Ascending aorta (tissue), 2 donors: ENCODE measurements around the gene ANLN. TPM values are rescaled to one million over a fixed set of nuclear protein-coding genes. Genes with fewer than 3 reads are reported as not detected.

ENCODE experiments used
- DNase-seq, 2 donors: peaks; one replicate each; pipeline ENCODE4 v3.0.0-alpha.2; 2019; ENCODE audit warnings: low spot score in 2 of 2
- H3K27ac ChIP-seq, 2 donors: fragments of 200-600 bp; sonication (generic); one replicate each; pipeline ENCODE4 v1.5.1; 2016 to 2017; ENCODE audit warnings: mild to moderate bottlenecking in 1 of 2
- H3K27me3 ChIP-seq: fragments of 200-600 bp; sonication (generic); one replicate; pipeline ENCODE4 v1.5.1; 2017
- H3K36me3 ChIP-seq, 2 donors: fragments of 200-600 bp; sonication (generic); one replicate each; pipeline ENCODE4 v1.5.1; 2016
- H3K4me1 ChIP-seq, 2 donors: fragments of 200-600 bp; sonication (generic); one replicate each; pipeline ENCODE4 v1.5.1; 2016 to 2017; ENCODE audit warnings: mild to moderate bottlenecking in 1 of 2
- H3K4me3 ChIP-seq, 2 donors: fragments of 200-600 bp; sonication (generic); one replicate each; pipeline ENCODE4 v1.5.1; 2016 to 2017; ENCODE audit warnings: mild to moderate bottlenecking in 1 of 2
- H3K9me3 ChIP-seq, 2 donors: fragments of 200-600 bp; sonication (generic); one replicate each; pipeline ENCODE4 v1.5.1; 2016
- intact Hi-C: fragments of 100-400 bp; cut with DNase I; formaldehyde crosslinking; loops from one replicate; pipeline ENCODE4 v1.15.1; 2023
- total RNA-seq: library from RNA; depleted of rRNA; stranded (reverse); fragments of >200 nt; gene quantifications from one replicate; pipeline ENCODE4 v1.1.0, GENCODE V29; 2016
- TF ChIP-seq, protein P1 (sequence below), 3 experiments: fragments of 200-600 bp in 2 of 3; fragments of 450-650 bp in 1 of 3; sonication (generic) in 2 of 3; IDR thresholded peaks; one replicate each; pipeline ENCODE4 v1.5.1; 2016 to 2019; ENCODE audit warnings: antibody characterized with exemption in 3 of 3, mild to moderate bottlenecking in 1 of 3, moderate library complexity in 1 of 3

The ANLN gene
- total RNA-seq, 1 donor from 2014 or later = 1.8 TPM

DNA sequence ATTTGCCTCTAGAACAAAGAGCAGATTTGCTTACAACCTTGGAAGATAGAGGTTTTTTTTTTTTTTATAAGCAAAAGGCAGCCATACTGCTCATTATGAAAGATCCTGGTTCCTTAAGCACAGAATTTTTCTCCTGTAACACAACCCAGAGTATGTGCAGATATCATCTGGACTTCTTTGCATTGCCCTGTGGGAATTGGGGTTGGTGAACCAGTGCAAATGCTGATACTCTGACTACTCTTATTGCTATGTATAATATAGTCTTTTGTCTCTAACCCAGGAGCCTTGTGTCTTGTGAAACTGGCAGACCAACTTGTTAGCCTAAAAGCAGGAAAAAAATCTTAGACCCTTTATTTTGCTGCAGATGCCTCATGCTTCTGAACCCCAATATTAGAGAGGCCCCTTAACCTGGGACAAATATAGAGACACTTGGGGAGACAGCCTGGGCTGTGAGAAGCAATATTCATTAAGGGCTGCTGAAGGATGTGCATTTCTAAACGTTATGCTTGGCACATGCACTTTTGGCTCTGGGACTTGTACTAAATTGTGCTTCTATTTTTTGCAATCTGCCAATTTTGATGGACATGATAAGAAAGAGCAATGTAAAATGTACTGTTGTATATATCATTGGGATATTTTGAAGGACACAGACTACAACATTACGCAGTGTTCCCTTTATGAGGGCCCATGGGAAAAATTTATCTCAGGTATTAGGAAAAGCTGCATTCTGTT, 78.9 kb downstream of the ANLN start:
- intact Hi-C loops = no loop called here
- H3K36me3 ChIP-seq = no peaks in the 10 kb centered on the region
- DNase-seq = no peak
- no peaks in the 10 kb centered on the region for H3K9me3 ChIP-seq
- H3K4me1 ChIP-seq = peaks cover 0 to 5% of the 10 kb centered on the region in 2 donors
- TF ChIP-seq, protein P1, sequence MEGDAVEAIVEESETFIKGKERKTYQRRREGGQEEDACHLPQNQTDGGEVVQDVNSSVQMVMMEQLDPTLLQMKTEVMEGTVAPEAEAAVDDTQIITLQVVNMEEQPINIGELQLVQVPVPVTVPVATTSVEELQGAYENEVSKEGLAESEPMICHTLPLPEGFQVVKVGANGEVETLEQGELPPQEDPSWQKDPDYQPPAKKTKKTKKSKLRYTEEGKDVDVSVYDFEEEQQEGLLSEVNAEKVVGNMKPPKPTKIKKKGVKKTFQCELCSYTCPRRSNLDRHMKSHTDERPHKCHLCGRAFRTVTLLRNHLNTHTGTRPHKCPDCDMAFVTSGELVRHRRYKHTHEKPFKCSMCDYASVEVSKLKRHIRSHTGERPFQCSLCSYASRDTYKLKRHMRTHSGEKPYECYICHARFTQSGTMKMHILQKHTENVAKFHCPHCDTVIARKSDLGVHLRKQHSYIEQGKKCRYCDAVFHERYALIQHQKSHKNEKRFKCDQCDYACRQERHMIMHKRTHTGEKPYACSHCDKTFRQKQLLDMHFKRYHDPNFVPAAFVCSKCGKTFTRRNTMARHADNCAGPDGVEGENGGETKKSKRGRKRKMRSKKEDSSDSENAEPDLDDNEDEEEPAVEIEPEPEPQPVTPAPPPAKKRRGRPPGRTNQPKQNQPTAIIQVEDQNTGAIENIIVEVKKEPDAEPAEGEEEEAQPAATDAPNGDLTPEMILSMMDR (IDR thresholded peaks at IDR 0.05) = no peak
- no peaks in the 10 kb centered on the region for H3K27me3 ChIP-seq
- H3K27ac ChIP-seq = no peak overlapping the region
- no peak overlapping the region for H3K4me3 ChIP-seq

DNA sequence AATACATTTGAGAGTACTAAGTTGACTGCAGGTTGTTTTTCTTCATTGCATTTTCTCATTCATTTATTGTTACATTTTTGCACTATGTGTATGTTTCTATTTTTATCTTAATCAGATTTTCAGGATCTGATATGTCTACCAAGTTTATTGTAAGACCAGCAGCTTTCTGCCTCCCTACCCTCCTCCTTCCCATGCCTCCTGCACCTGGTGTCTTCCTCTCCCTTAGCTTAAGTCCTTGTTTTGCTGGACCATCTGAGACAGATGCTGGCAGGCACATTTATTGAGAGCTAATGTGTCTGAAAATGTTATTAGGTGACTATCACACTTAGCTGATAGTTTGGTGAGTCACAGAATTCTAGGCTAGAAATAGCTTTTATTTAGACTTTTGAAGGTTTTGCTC, 79.6 kb downstream of the ANLN start:
- Histone ChIP-seq H3K27ac (no peak overlapping the region), H3K36me3 (no peaks in the 10 kb centered on the region), H3K4me1 (peaks cover 0 to 5% of the 10 kb centered on the region in 2 donors), H3K9me3 (no peaks in the 10 kb centered on the region), H3K4me3 (no peak overlapping the region), H3K27me3 (no peaks in the 10 kb centered on the region)
- no peak for DNase-seq
- TF ChIP-seq, protein P1 (IDR thresholded peaks at IDR 0.05) = no peak
- intact Hi-C loops = no loop called here

DNA sequence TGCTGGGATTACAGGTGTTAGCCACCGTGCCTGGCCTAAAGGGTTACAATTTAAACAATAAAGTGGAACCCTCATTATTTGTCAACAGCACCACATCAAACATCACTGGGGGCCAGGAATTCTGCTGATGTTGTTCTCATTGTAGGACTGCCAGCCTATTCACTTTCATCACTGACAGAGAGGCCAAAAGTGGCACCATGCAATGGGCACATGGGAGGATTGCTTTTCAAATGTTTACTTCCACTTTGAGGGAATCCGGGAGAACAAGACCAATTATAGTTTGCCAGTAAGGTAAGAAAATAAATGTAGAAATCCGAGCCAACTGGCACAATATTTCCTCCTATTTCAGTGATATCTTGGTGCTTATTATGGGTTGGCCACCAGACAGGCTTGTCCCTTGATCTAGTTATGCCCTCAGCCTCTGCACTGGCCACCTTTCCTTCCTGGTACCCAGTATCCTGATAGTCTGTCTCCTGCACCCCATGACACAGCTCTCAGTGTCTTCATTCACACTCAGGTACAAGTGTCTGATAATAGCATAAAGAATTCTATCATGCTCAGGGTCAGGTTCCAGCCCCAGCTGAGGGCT, 82.6 kb downstream of the ANLN start:
- Histone ChIP-seq H3K9me3 (no peaks in the 10 kb centered on the region), H3K4me1 (peaks cover 0 to 5% of the 10 kb centered on the region in 2 donors), H3K27me3 (no peaks in the 10 kb centered on the region), H3K4me3 (no peak overlapping the region), H3K27ac (no peak overlapping the region), H3K36me3 (no peaks in the 10 kb centered on the region)
- intact Hi-C loops = no loop called here
- no peak for DNase-seq
- TF ChIP-seq, protein P1 (IDR thresholded peaks at IDR 0.05) = no peak

DNA sequence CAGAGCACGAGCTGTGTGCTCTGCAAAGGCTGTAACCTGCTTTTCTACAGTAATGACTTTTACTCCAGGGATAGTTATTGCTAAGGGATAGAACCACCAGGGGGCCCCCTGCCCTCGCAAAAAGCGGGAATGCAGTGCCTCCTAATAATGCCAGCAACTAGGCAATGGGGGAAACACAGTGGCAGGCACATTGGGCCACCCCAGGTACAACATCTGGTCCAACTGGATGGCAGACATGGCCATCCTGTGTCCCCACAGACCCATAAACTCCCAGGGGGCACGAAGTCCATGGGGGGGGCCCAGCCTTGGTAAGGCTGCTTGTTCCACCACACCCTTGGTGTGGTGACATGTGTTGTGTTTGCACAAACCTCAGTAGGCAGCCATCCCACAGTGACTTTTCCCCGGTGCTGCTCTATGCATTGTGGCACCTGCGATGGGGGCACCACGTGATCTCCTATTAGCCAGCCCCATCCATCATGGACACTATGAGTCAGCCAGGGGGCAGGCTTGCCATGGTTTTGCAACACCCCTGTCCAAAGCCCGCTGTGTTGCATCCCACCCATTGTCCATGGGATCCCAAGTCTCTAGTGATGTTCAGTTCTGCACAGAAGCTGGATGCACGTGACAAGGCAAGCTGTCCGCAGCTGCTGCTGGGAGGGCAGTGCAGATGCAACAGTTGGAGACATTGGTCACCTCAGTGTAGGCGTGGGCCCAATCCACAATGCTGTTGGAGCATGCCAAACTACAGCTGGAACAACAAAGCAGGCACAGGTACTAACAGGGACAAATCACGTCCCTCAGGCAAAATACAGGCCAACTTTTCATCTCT, 84.0 kb downstream of the ANLN start:
- H3K4me1 ChIP-seq = peaks cover 0 to 5% of the 10 kb centered on the region in 2 donors
- H3K4me3 ChIP-seq = no peak overlapping the region
- no peak overlapping the region for H3K27ac ChIP-seq
- no peaks in the 10 kb centered on the region for H3K36me3 ChIP-seq
- H3K27me3 ChIP-seq = no peaks in the 10 kb centered on the region
- DNase-seq = no peak
- H3K9me3 ChIP-seq = no peaks in the 10 kb centered on the region
- TF ChIP-seq, protein P1 (IDR thresholded peaks at IDR 0.05) = peak in 1 of 3 experiments; percentile 6
- intact Hi-C loops = no loop called here

DNA sequence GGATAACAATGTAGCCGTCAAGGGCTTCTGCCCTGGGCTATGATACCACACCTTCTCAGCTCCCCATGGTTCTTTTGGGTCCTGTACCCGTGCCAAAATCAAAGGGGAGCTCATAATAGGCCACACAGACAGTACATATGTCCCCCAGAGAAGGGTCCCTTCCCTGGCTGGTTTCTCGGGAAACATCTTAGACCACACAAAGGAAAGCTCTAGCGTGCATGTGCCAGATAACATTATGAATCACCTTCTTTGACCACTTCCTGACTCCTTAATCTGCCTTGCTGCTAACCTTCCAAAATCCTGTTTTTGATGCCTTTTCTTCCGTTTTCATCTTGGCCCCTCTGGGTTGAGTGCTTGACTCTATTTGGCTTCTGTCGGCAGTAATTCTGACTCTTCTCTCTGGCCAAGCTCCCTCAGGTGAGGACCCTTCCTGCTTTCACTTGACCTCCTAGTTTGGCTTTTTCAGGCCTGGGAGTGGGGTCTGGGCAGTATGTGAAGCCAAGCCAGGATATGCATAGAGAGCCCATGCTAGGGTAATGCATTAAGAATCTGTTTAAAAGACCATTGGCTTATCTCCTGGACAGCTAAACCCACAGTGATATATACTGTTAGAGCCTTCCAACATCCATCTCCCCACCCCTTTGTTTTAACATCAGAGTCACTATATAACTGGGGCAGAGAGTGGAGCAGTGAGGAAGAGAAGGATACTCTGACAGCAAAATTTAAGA, 84.8 kb downstream of the ANLN start:
- H3K27ac ChIP-seq = no peak overlapping the region
- no peak for DNase-seq
- intact Hi-C loops = no loop called here
- no peaks in the 10 kb centered on the region for H3K27me3 ChIP-seq
- TF ChIP-seq, protein P1 (IDR thresholded peaks at IDR 0.05) = no peak
- H3K4me1 ChIP-seq = peaks cover 0 to under 1% of the 10 kb centered on the region in 2 donors
- no peaks in the 10 kb centered on the region for H3K9me3 ChIP-seq
- no peaks in the 10 kb centered on the region for H3K36me3 ChIP-seq
- H3K4me3 ChIP-seq = no peak overlapping the region
